ENCODE measurements around the gene KCTD2. TPM values are rescaled to one million over a fixed set of nuclear protein-coding genes. Genes with fewer than 3 reads are reported as not detected.

The KCTD2 gene
- total RNA-seq, 4 donors from 2014 or later, result 25.3 to 37.7 (median 31.3) TPM

- peaks cover 36% of the 10 kb centered on the region for H3K36me3 ChIP-seq
- no peaks in the 10 kb centered on the region for H3K27me3 ChIP-seq
- no peak for DNase-seq (ENCODE audit: low spot score in 2 of 2)
- H3K4me3 ChIP-seq, result no peak overlapping the region
- H3K27ac ChIP-seq, result peak overlapping the region; percentile 97
- WGBS, result 84% methylated on average over 5 of the region's 5 CpGs
- TF ChIP-seq POLR2A (IDR thresholded peaks at IDR 0.05) (no peak), POLR2AphosphoS5 (IDR thresholded peaks at IDR 0.05) (no peak), CTCF (IDR thresholded peaks at IDR 0.05) (no peak), EP300 (IDR thresholded peaks at IDR 0.05) (no peak)
- H3K9me3 ChIP-seq, result no peaks in the 10 kb centered on the region
- peaks cover 32% of the 10 kb centered on the region for H3K4me1 ChIP-seq
Measured at GRCh38 chr17:75049057-75049456, 2.0 kb downstream of the KCTD2 start.

GRCh38 chr17:75049706-75050105 lies 2.7 kb downstream of the KCTD2 start:
- Histone ChIP-seq H3K4me3 (no peak overlapping the region), H3K36me3 (peaks cover 43% of the 10 kb centered on the region), H3K9me3 (no peaks in the 10 kb centered on the region), H3K4me1 (peaks cover 32% of the 10 kb centered on the region), H3K27me3 (no peaks in the 10 kb centered on the region), H3K27ac (no peak overlapping the region)
- TF ChIP-seq CTCF (IDR thresholded peaks at IDR 0.05) (no peak), EP300 (IDR thresholded peaks at IDR 0.05) (no peak), POLR2AphosphoS5 (IDR thresholded peaks at IDR 0.05) (no peak), POLR2A (IDR thresholded peaks at IDR 0.05) (no peak)
- no peak for DNase-seq (ENCODE audit: low spot score in 2 of 2)

DNA sequence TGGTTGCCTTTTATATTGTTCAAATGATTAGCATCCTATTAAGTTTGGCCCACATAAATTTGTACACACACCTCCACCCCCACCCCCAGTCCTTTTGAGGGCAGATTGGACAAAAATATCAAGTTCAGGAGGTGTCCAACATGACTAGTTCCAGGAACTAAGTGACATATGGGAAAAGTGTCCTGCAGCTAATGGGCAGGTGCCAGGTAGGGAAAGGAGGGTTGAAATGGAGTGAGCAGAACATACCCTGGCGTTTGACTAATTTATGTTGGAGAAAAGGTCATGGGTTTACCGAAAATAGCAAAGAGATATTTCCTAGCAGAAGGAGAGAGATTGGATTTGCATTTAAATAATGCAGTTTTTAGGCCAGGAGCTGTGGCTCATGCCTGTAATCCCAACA lies 4.9 kb downstream of the KCTD2 start:
- H3K4me3 ChIP-seq, result no peak overlapping the region
- H3K27me3 ChIP-seq, result no peaks in the 10 kb centered on the region
- WGBS, result 69% methylated on average over 2 of the region's 2 CpGs
- H3K9me3 ChIP-seq, result no peaks in the 10 kb centered on the region
- no peak for DNase-seq (ENCODE audit: low spot score in 2 of 2)
- H3K36me3 ChIP-seq, result peaks cover 51% of the 10 kb centered on the region
- TF ChIP-seq EP300 (IDR thresholded peaks at IDR 0.05) (no peak), CTCF (IDR thresholded peaks at IDR 0.05) (no peak), POLR2A (IDR thresholded peaks at IDR 0.05) (no peak), POLR2AphosphoS5 (IDR thresholded peaks at IDR 0.05) (no peak)
- no peak overlapping the region for H3K27ac ChIP-seq
- peaks cover 21% of the 10 kb centered on the region for H3K4me1 ChIP-seq

DNA sequence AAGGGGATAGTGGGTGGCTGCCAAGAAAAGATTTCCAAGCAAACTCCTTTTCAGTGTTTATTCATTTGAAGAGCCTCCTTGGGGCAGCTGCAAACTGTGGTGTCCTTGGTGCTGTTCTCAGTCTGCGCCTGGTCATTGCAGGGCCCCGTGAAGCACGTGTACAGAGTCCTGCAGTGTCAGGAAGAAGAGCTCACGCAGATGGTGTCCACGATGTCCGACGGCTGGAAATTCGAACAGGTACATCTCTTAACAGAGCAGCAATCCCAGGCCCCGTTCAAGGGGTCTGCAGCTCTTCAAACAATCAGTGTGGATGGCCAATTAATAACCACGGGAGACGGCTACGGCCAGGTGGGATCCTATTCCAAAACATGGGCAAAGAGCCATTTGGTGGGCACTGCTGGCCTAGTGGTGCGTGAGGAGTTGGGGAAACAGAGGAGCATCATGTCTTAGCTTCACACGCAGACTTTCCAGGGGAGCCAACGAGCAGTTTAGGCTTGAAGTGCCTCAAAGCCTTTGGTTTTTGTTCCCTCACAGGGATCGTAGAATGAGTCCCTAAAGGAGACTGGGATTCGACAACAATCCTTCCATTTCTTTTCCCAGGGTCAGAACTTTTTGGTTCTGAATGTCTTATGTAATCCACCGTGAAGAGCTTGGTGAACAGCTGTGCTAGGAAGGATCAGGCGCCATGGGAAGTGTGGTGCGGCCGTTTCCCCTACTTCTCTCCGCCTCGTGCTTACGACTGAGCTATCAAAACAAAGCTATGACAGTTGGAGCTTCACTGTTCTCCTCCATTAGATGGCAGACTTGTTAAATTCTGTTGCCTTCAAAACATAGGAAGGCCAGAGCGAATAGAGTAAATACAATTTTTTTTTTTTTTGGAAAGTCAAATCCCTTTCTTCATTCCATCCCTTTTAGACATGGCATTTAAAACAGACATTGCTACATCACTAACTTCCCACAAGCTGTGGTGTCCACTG lies 12.6 kb downstream of the KCTD2 start:
- peaks cover 74% of the 10 kb centered on the region for H3K36me3 ChIP-seq
- peak overlapping the region; percentile 26 for H3K27ac ChIP-seq
- peaks cover 7% of the 10 kb centered on the region for H3K4me1 ChIP-seq
- no peak overlapping the region for H3K4me3 ChIP-seq
- no peaks in the 10 kb centered on the region for H3K27me3 ChIP-seq
- TF ChIP-seq POLR2AphosphoS5 (IDR thresholded peaks at IDR 0.05), result no peak
- TF ChIP-seq EP300 (IDR thresholded peaks at IDR 0.05), result no peak
- no peak for TF ChIP-seq POLR2A (IDR thresholded peaks at IDR 0.05)
- peak in 1 of 2 donors; percentile 26 for TF ChIP-seq CTCF (IDR thresholded peaks at IDR 0.05)
- DNase-seq (ENCODE audit: low spot score in 2 of 2), result no peak
- no peaks in the 10 kb centered on the region for H3K9me3 ChIP-seq
- 62% methylated on average over 25 of the region's 25 CpGs for WGBS

DNA sequence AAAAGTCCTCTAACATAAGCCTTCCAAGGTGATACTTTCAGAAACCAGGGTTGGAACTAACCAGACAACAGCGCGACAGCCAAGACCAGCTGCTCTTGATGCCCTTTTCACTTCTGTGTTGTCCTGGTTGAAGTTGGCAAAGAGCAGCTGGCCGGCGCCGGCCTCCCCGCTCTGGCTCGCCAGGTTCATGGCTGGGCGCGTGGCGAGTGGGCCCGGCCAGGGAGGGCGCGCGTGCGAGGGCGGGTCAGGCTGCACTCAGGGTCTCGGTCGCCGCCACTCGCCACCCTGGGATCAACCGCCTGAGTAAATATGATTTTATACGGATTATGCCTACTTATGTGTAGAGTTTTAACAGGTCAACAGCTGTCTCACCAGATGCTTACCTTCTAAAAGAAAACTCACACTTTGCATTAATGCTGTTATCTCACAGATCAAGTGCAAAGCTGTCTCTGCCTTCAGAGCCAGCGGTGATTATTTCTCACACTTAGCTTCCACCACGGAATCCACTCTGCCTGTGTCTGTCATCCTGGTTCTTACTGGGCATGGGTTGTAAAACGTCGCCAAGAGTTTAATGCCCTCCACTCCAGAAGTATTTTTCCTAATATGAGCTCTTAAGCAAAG lies 13.5 kb downstream of the KCTD2 start:
- H3K27ac ChIP-seq, result no peak overlapping the region
- no peaks in the 10 kb centered on the region for H3K9me3 ChIP-seq
- peaks cover 74% of the 10 kb centered on the region for H3K36me3 ChIP-seq
- no peak for DNase-seq (ENCODE audit: low spot score in 2 of 2)
- H3K4me1 ChIP-seq, result peaks cover 7% of the 10 kb centered on the region
- no peak overlapping the region for H3K4me3 ChIP-seq
- no peaks in the 10 kb centered on the region for H3K27me3 ChIP-seq
- TF ChIP-seq POLR2AphosphoS5 (IDR thresholded peaks at IDR 0.05), result no peak
- TF ChIP-seq CTCF (IDR thresholded peaks at IDR 0.05), result no peak
- TF ChIP-seq POLR2A (IDR thresholded peaks at IDR 0.05), result no peak
- TF ChIP-seq EP300 (IDR thresholded peaks at IDR 0.05), result no peak
- WGBS, result 94% methylated on average over 26 of the region's 26 CpGs

Measured in suprapubic skin (tissue), 4 donors.